B cell (primary cell): ENCODE results near the gene SLC35F2. TPM values are rescaled to one million over a fixed set of nuclear protein-coding genes. Genes with fewer than 3 reads are reported as not detected.

Source experiments
- ATAC-seq: fragments of 200-7000 bp; cut with Tn5 transposase; one replicate; pipeline ENCODE4 v1.10.0; 2021; ENCODE audit warnings: low read depth, mild to moderate bottlenecking, moderate number of reproducible peaks, moderate library complexity
- CTCF ChIA-PET: fragments of 350-600 bp; sonication (Branson Sonifier 250); formaldehyde crosslinking; loops from one replicate; lab custom pipeline; 2021; ENCODE audit warnings: antibody characterized with exemption, inconsistent platforms; lab: Charles Lee
- POLR2A ChIA-PET: fragments of 350-600 bp; sonication (Branson Sonifier 250); formaldehyde crosslinking; loops from one replicate; lab custom pipeline; 2021; ENCODE audit warnings: antibody characterized with exemption; lab: Charles Lee
- DNase-seq: peaks from one replicate; pipeline ENCODE4 v3.0.0; 2013
- H2AFZ ChIP-seq: 2 replicates; pipeline ENCODE4 v1.6.1; 2012; ENCODE audit warnings: mild to moderate bottlenecking, low read depth, low read length; ENCODE audit not compliant: insufficient read depth, poor library complexity, severe bottlenecking
- H3K27ac ChIP-seq, 2 donors: 1 replicate in 1 of 2; 2 replicates in 1 of 2; pipeline ENCODE4 v1.5.1; 2012 to 2013; ENCODE audit warnings: low read length in 2 of 2, mild to moderate bottlenecking in 2 of 2, moderate library complexity in 1 of 2
- H3K27me3 ChIP-seq, 4 experiments: fragments of 200-600 bp in 1 of 4; sonication (generic) in 1 of 4; replicated peaks in 1 of 4; 1 replicate in 2 of 4; 2 replicates in 2 of 4; pipeline versions ENCODE4 v1.6.1 to v1.7.0; 2013 to 2016; ENCODE audit warnings: low read length in 3 of 4, mild to moderate bottlenecking in 2 of 4, mixed read lengths in 1 of 4, moderate library complexity in 1 of 4; ENCODE audit not compliant: insufficient read depth in 4 of 4, control insufficient read depth in 3 of 4; ENCODE audit errors: control extremely low read depth in 1 of 4
- H3K36me3 ChIP-seq, 2 experiments: replicated peaks in 1 of 2; 1 replicate in 1 of 2; 2 replicates in 1 of 2; pipeline versions ENCODE4 v1.6.1 to v1.7.1; 2013; ENCODE audit warnings: low read length in 1 of 2; ENCODE audit not compliant: insufficient read depth in 2 of 2, control insufficient read depth in 1 of 2; ENCODE audit errors: control extremely low read depth in 1 of 2, extremely low read depth in 1 of 2
- H3K4me1 ChIP-seq, 2 donors: fragments of 200-600 bp in 1 of 2; sonication (generic) in 1 of 2; 1 replicate in 1 of 2; 2 replicates in 1 of 2; pipeline versions ENCODE4 v1.5.1 to v1.6.1; 2013 to 2017; ENCODE audit warnings: low read length in 2 of 2; ENCODE audit not compliant: control insufficient read depth in 2 of 2, insufficient read depth in 2 of 2
- H3K4me2 ChIP-seq: replicated peaks from 2 replicates; pipeline ENCODE3; 2012; ENCODE audit warnings: mild to moderate bottlenecking, low read depth, low read length; ENCODE audit not compliant: poor library complexity, severe bottlenecking
- H3K4me3 ChIP-seq, 5 experiments: fragments of 200-600 bp in 1 of 5; sonication (generic) in 1 of 5; 1 replicate in 3 of 5; 2 replicates in 2 of 5; pipeline versions ENCODE4 v1.5.1 to v1.7.0; 2011 to 2016; ENCODE audit warnings: low read length in 4 of 5, mild to moderate bottlenecking in 4 of 5, low read depth in 2 of 5, control low read depth in 1 of 5, moderate library complexity in 1 of 5; ENCODE audit not compliant: insufficient read depth in 1 of 5; ENCODE audit errors: control extremely low read depth in 1 of 5, extremely low read depth in 1 of 5
- H3K79me2 ChIP-seq: fragments of 200-600 bp; sonication (generic); one replicate; pipeline ENCODE4 v1.6.0; 2016; ENCODE audit warnings: low read length; ENCODE audit not compliant: control insufficient read depth, insufficient read depth
- H3K9ac ChIP-seq: fragments of 200-600 bp; sonication (generic); 2 replicates; pipeline ENCODE4 v1.6.1; 2017; ENCODE audit warnings: mild to moderate bottlenecking, low read length, moderate library complexity
- H3K9me3 ChIP-seq, 3 donors: one replicate each; pipeline versions ENCODE4 v1.6.1 to v1.7.1; 2013; ENCODE audit warnings: low read length in 2 of 3; ENCODE audit not compliant: control insufficient read depth in 2 of 3, insufficient read depth in 1 of 3; ENCODE audit errors: control extremely low read depth in 1 of 3
- H4K20me1 ChIP-seq: 2 replicates; pipeline ENCODE4 v1.6.0; 2012; ENCODE audit warnings: mild to moderate bottlenecking, low read length; ENCODE audit not compliant: insufficient read depth, control insufficient read depth, poor library complexity, severe bottlenecking
- H3K27ac Mint-ChIP-seq: one replicate; pipeline ENCODE4 v1.8.0; 2021; ENCODE audit warnings: mixed read lengths
- H3K27me3 Mint-ChIP-seq: one replicate; pipeline ENCODE4 v1.8.0; 2021; ENCODE audit warnings: mixed read lengths
- H3K4me1 Mint-ChIP-seq: one replicate; pipeline ENCODE4 v1.8.0; 2021; ENCODE audit warnings: mixed read lengths
- H3K4me3 Mint-ChIP-seq: one replicate; pipeline ENCODE4 v1.8.0; 2021; ENCODE audit warnings: mixed read lengths
- H3K9me3 Mint-ChIP-seq: one replicate; pipeline ENCODE4 v1.8.0; 2022; ENCODE audit warnings: mixed read lengths; ENCODE audit not compliant: insufficient read depth
- EZH2 ChIP-seq: IDR thresholded peaks from 2 replicates; pipeline ENCODE4 v1.6.1; 2012; ENCODE audit warnings: borderline replicate concordance, low read depth, mild to moderate bottlenecking, moderate library complexity, low read length; ENCODE audit not compliant: insufficient read depth, poor library complexity, severe bottlenecking
- WGBS: methylation state at CpG from one replicate; pipeline ENCODE4 v1.1.5; 2013; ENCODE audit warnings: missing lambda C conversion rate; ENCODE audit not compliant: insufficient coverage; 5-methylcytosine and 5-hydroxymethylcytosine counted together
- intact Hi-C: fragments of 100-400 bp; cut with micrococcal nuclease; formaldehyde crosslinking; loops from one replicate; pipeline ENCODE4 v1.10.0; 2022
- polyA plus RNA-seq: library from polyadenylated mRNA; depleted of rRNA; stranded (reverse); fragments of >200 nt; gene quantifications from 2 replicates; pipeline ENCODE4 v1.2.3, GENCODE V29; 2012
- total RNA-seq, 2 donors: library from RNA; stranded (reverse); fragments of 120-200 nt in 1 of 2; gene quantifications; 1 replicate in 1 of 2; 2 replicates in 1 of 2; pipeline versions ENCODE4 v1.2.3 to v1.2.4, GENCODE V29; 2013 to 2022
- TF ChIP-seq, protein P1 (sequence below): fragments of 200-600 bp; IDR thresholded peaks from one replicate; pipeline ENCODE4 v1.8.0; 2022; ENCODE audit warnings: antibody characterized with exemption, mild to moderate bottlenecking

Gene SLC35F2
- total and polyA plus RNA-seq, 2 donors (not counting 1 experiment from before 2014, with no cell fraction given), result 10.9 TPM

DNA sequence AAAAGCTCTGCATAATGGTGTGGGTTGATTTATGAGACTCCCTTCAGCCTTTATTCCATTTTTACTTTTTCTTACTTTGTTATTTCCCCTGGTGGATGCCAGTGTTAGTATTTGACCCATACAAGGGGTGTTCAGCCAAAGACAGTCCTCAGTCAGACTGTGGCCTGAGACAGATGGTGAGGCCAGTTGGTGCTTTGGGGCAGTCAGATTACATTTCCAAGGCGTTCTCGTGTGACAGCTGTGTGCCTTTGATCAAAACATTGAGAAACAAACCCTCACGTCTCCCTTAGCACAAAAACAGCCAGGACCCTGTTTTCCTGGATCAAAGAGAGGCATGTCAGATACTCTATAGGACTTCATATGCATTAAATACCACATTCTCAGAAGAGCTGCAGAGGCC is 115.4 kb downstream of the SLC35F2 start:
- H3K27me3 ChIP-seq, result peaks cover 0 to 15% (median 4%) of the 10 kb centered on the region in 4 experiments
- H3K27ac ChIP-seq, result no peak overlapping the region
- no peak overlapping the region for H2AFZ ChIP-seq
- no peaks in the 10 kb centered on the region for H3K4me1 Mint-ChIP-seq
- no peak for ATAC-seq
- TF ChIP-seq, protein P1, sequence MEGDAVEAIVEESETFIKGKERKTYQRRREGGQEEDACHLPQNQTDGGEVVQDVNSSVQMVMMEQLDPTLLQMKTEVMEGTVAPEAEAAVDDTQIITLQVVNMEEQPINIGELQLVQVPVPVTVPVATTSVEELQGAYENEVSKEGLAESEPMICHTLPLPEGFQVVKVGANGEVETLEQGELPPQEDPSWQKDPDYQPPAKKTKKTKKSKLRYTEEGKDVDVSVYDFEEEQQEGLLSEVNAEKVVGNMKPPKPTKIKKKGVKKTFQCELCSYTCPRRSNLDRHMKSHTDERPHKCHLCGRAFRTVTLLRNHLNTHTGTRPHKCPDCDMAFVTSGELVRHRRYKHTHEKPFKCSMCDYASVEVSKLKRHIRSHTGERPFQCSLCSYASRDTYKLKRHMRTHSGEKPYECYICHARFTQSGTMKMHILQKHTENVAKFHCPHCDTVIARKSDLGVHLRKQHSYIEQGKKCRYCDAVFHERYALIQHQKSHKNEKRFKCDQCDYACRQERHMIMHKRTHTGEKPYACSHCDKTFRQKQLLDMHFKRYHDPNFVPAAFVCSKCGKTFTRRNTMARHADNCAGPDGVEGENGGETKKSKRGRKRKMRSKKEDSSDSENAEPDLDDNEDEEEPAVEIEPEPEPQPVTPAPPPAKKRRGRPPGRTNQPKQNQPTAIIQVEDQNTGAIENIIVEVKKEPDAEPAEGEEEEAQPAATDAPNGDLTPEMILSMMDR, result no peak
- TF ChIP-seq EZH2, result no peak
- H3K4me2 ChIP-seq, result no peak overlapping the region
- H3K4me1 ChIP-seq, result no peaks in the 10 kb centered on the region
- no peak overlapping the region for H3K27ac Mint-ChIP-seq
- H3K36me3 ChIP-seq, result no peaks in the 10 kb centered on the region
- H3K27me3 Mint-ChIP-seq, result peaks cover 31% of the 10 kb centered on the region
- no peaks in the 10 kb centered on the region for H3K79me2 ChIP-seq
- no peaks in the 10 kb centered on the region for H3K9me3 ChIP-seq
- no peak for DNase-seq
- ChIA-PET POLR2A (no interaction called here), CTCF (no interaction called here)
- no peak overlapping the region for H3K4me3 ChIP-seq
- 67% methylated on average over 3 of the region's 3 CpGs for WGBS
- intact Hi-C loops, result no loop called here
- no peak overlapping the region for H3K9ac ChIP-seq
- H3K4me3 Mint-ChIP-seq, result no peak overlapping the region
- H3K9me3 Mint-ChIP-seq, result no peaks in the 10 kb centered on the region
- H4K20me1 ChIP-seq, result no peaks in the 10 kb centered on the region

DNA sequence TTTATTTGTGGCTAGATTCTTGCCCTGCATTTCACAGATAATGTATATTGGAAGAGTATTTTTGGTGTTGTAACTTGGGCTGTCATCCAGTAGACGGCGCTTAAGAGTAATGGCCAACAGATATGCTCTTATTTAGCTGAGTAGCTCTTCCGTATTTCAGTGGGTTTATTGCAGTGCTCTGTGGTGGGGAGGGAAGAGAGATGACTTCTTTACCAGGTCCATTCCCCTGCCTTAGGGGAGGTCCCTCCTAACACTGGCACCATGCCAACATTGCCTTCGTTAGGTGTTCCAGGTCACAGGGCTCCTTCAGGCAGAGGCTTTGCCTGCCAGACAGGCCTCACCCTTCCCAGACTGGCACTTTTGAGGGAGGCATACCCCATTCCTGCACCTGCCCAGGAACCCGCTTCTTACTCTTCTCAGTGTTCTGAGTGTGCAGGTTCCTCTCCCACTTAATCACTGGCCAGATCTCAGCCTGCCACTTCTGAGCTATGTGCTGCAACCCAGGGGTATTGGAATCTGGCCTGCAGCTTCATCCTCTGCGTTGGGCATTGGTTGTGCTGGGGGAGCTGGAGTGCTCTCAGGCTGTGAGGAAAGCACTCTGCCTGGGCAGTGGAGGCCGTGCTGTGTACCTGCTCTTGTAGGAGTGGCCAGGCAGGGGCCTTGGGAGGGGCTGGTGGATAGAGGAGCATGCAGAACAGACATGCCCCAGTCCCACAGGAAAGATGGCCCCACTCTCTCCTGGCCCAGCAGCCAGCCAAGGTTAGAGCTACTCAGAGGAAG is 117.4 kb downstream of the SLC35F2 start:
- no peaks in the 10 kb centered on the region for H3K9me3 Mint-ChIP-seq
- H3K4me2 ChIP-seq, result no peak overlapping the region
- no peak overlapping the region for H3K4me3 ChIP-seq
- H3K36me3 ChIP-seq, result no peaks in the 10 kb centered on the region
- TF ChIP-seq EZH2, result no peak
- TF ChIP-seq, protein P1, result no peak
- POLR2A ChIA-PET, result no interaction called here
- no peaks in the 10 kb centered on the region for H3K4me1 Mint-ChIP-seq
- no peaks in the 10 kb centered on the region for H4K20me1 ChIP-seq
- H3K9ac ChIP-seq, result no peak overlapping the region
- H3K27ac Mint-ChIP-seq, result no peak overlapping the region
- no peaks in the 10 kb centered on the region for H3K4me1 ChIP-seq
- peaks cover 35% of the 10 kb centered on the region for H3K27me3 Mint-ChIP-seq
- no peaks in the 10 kb centered on the region for H3K9me3 ChIP-seq
- no peak overlapping the region for H2AFZ ChIP-seq
- 53% methylated on average over 6 of the region's 7 CpGs for WGBS
- CTCF ChIA-PET, result interaction anchor here (0.6 to 1.7 kb wide), 3 partner anchors 8 to 161 kb away, joined by 3 to 4 read pairs (median 4); no protein-coding TSS in a partner anchor
- no peaks in the 10 kb centered on the region for H3K79me2 ChIP-seq
- peak; percentile 39 for ATAC-seq
- DNase-seq, result peak; percentile 13
- H3K4me3 Mint-ChIP-seq, result no peak overlapping the region
- H3K27me3 ChIP-seq, result peaks cover 0 to 15% (median 3%) of the 10 kb centered on the region in 4 experiments
- intact Hi-C loops, result no loop called here
- H3K27ac ChIP-seq, result no peak overlapping the region
